Keratinocyte (primary cell): ENCODE results near the gene CORO2A. TPM values are rescaled to one million over a fixed set of nuclear protein-coding genes. Genes with fewer than 3 reads are reported as not detected.

Experiments used
- DNase-seq: peaks from one replicate; pipeline ENCODE4 v3.0.0-alpha.2; 2011; ENCODE audit warnings: low read depth, missing footprints, low spot score
- FAIRE-seq: peaks from 2 replicates; lab custom pipeline; 2011; peaks lifted over from hg19 to GRCh38; lab: Jason Lieb, UNC
- H2AFZ ChIP-seq: 2 replicates; pipeline ENCODE4 v1.6.0; 2012; ENCODE audit warnings: low read length, control low read depth, inconsistent platforms; ENCODE audit not compliant: control insufficient read depth
- H3K27ac ChIP-seq: 2 replicates; pipeline ENCODE4 v1.5.1; 2011; ENCODE audit warnings: low read length; ENCODE audit not compliant: control insufficient read depth, insufficient read depth
- H3K27me3 ChIP-seq: 3 replicates; pipeline ENCODE4 v1.6.0; 2011; ENCODE audit warnings: low read length; ENCODE audit not compliant: control insufficient read depth, insufficient read depth; ENCODE audit errors: extremely low read depth
- H3K36me3 ChIP-seq, 2 experiments: 2 replicates in 1 of 2; 3 replicates in 1 of 2; pipeline ENCODE4 v1.5.1; 2011; ENCODE audit warnings: low read length in 2 of 2, mild to moderate bottlenecking in 1 of 2; ENCODE audit not compliant: control insufficient read depth in 2 of 2, insufficient read depth in 2 of 2; ENCODE audit errors: extremely low read depth in 1 of 2
- H3K4me1 ChIP-seq: 3 replicates; pipeline ENCODE4 v1.5.1; 2011; ENCODE audit warnings: low read length; ENCODE audit not compliant: control insufficient read depth, insufficient read depth; ENCODE audit errors: extremely low read depth
- H3K4me2 ChIP-seq: 3 replicates; pipeline ENCODE4 v1.6.0; 2011; ENCODE audit warnings: low read depth, low read length; ENCODE audit not compliant: control insufficient read depth, insufficient read depth; ENCODE audit errors: extremely low read depth
- H3K4me3 ChIP-seq, 3 experiments: fragments of 200-600 bp in 1 of 3; sonication (generic) in 1 of 3; 2 replicates in 2 of 3; 3 replicates in 1 of 3; pipeline ENCODE4 v1.5.1; 2011 to 2016; ENCODE audit warnings: low read length in 3 of 3, mild to moderate bottlenecking in 3 of 3, control low read depth in 2 of 3, inconsistent platforms in 1 of 3, low read depth in 1 of 3, mixed read lengths in 1 of 3, mixed run types in 1 of 3, moderate library complexity in 1 of 3; ENCODE audit not compliant: control insufficient read depth in 2 of 3, insufficient read depth in 2 of 3; ENCODE audit errors: extremely low read depth in 1 of 3
- H3K79me2 ChIP-seq: 2 replicates; pipeline ENCODE4 v1.6.0; 2012; ENCODE audit warnings: low read length; ENCODE audit not compliant: control insufficient read depth, insufficient read depth
- H3K9ac ChIP-seq: 3 replicates; pipeline ENCODE4 v1.6.0; 2011; ENCODE audit warnings: low read length; ENCODE audit not compliant: control insufficient read depth, insufficient read depth; ENCODE audit errors: extremely low read depth
- H3K9me1 ChIP-seq: 3 replicates; pipeline ENCODE4 v1.6.0; 2011; ENCODE audit warnings: low read length; ENCODE audit not compliant: control insufficient read depth, insufficient read depth; ENCODE audit errors: extremely low read depth
- H3K9me3 ChIP-seq: 2 replicates; pipeline ENCODE4 v1.5.1; 2012; ENCODE audit warnings: low read depth, low read length; ENCODE audit not compliant: control insufficient read depth
- H4K20me1 ChIP-seq: 3 replicates; pipeline ENCODE4 v1.6.0; 2011; ENCODE audit warnings: low read length; ENCODE audit not compliant: control insufficient read depth, insufficient read depth; ENCODE audit errors: extremely low read depth
- CTCF ChIP-seq, 3 experiments: IDR thresholded peaks in 1 of 3; conservative IDR thresholded peaks in 1 of 3; optimal IDR thresholded peaks in 1 of 3; 2 replicates in 2 of 3; 3 replicates in 1 of 3; pipeline versions ENCODE3 to v1.5.1; 2011; ENCODE audit warnings: low read length in 3 of 3, mild to moderate bottlenecking in 3 of 3, moderate library complexity in 2 of 3, control low read depth in 1 of 3, inconsistent platforms in 1 of 3; ENCODE audit not compliant: insufficient read depth in 2 of 3; ENCODE audit errors: extremely low read depth in 1 of 3
- EZH2 ChIP-seq: IDR thresholded peaks from one replicate; pipeline ENCODE4 v1.6.1; 2012; ENCODE audit warnings: inconsistent platforms, mild to moderate bottlenecking, low read length, moderate library complexity
- dilution Hi-C: fragments of 300-500 bp; cut with MboI; formaldehyde crosslinking; loops from one replicate; pipeline ENCODE4 v1.7.0; 2020; ENCODE audit warnings: low sequenced_read_pairs; ENCODE audit not compliant: extremely low pct_ligation_motif_present
- polyA plus RNA-seq, 5 experiments: library from polyadenylated mRNA; depleted of rRNA in 3 of 5; stranded (reverse) in 3 of 5; stranded (forward) in 1 of 5; unstranded in 1 of 5; fragments of >200 nt; gene quantifications; 1 replicate in 1 of 5; 2 replicates in 3 of 5; 3 replicates in 1 of 5; pipeline versions ENCODE4 v1.2.1 to v1.2.3, GENCODE V29; 2011 to 2012; ENCODE audit warnings: missing spikeins in 2 of 5, low read depth in 1 of 5, low replicate concordance in 1 of 5

CORO2A gene
- polyA plus RNA-seq, 1 donor (not counting 4 experiments of a cell fraction or from before 2014, with no cell fraction given) = 31.7 TPM

GRCh38 chr9:98128316-98128715 lies 64.1 kb downstream of the CORO2A start:
- H3K4me1 ChIP-seq = no peaks in the 10 kb centered on the region
- TF ChIP-seq CTCF (optimal IDR thresholded peaks at IDR 0.05 in 1 of 3, IDR thresholded peaks at IDR 0.05 in 1 of 3, conservative IDR thresholded peaks at IDR 0.05 in 1 of 3; ENCODE audit: extremely low read depth in 1 of 3, insufficient read depth in 2 of 3, low read length in 3 of 3) = no peak
- TF ChIP-seq EZH2 = no peak
- H3K9me1 ChIP-seq = no peaks in the 10 kb centered on the region
- no peak overlapping the region for H3K9ac ChIP-seq
- no peak overlapping the region for H3K4me3 ChIP-seq
- no peaks in the 10 kb centered on the region for H3K9me3 ChIP-seq
- no peaks in the 10 kb centered on the region for H4K20me1 ChIP-seq
- peaks cover 39 to 60% of the 10 kb centered on the region in 2 experiments for H3K36me3 ChIP-seq
- H2AFZ ChIP-seq = no peak overlapping the region
- dilution Hi-C loops = no loop called here
- H3K27ac ChIP-seq = no peak overlapping the region
- H3K79me2 ChIP-seq = no peaks in the 10 kb centered on the region
- no peak overlapping the region for H3K4me2 ChIP-seq
- FAIRE-seq (no peak), DNase-seq (no peak)
- H3K27me3 ChIP-seq = no peaks in the 10 kb centered on the region

- no peaks in the 10 kb centered on the region for H3K27me3 ChIP-seq
- no peak overlapping the region for H3K27ac ChIP-seq
- no peaks in the 10 kb centered on the region for H3K79me2 ChIP-seq
- dilution Hi-C loops = no loop called here
- no peaks in the 10 kb centered on the region for H3K9me3 ChIP-seq
- no peaks in the 10 kb centered on the region for H3K9me1 ChIP-seq
- H3K4me2 ChIP-seq = no peak overlapping the region
- no peak overlapping the region for H2AFZ ChIP-seq
- H3K9ac ChIP-seq = no peak overlapping the region
- no peaks in the 10 kb centered on the region for H4K20me1 ChIP-seq
- FAIRE-seq (no peak), DNase-seq (no peak)
- H3K36me3 ChIP-seq = peaks cover 32 to 60% of the 10 kb centered on the region in 2 experiments
- no peak overlapping the region for H3K4me3 ChIP-seq
- H3K4me1 ChIP-seq = no peaks in the 10 kb centered on the region
- no peak for TF ChIP-seq EZH2
- TF ChIP-seq CTCF (optimal IDR thresholded peaks at IDR 0.05 in 1 of 3, IDR thresholded peaks at IDR 0.05 in 1 of 3, conservative IDR thresholded peaks at IDR 0.05 in 1 of 3; ENCODE audit: extremely low read depth in 1 of 3, insufficient read depth in 2 of 3, low read length in 3 of 3) = no peak
These were observed 65.2 kb downstream of the CORO2A start for GRCh38 chr9:98127226-98127625.
